ENCODE data around the gene TBXAS1. TPM values are rescaled to one million over a fixed set of nuclear protein-coding genes. Genes with fewer than 3 reads are reported as not detected.
A peak's percentile ranks its signal among the peaks of the same experiment; 100 is the strongest.

The TBXAS1 gene
- total RNA-seq, 2 experiments from 2014 or later = 5.5 to 6.0 TPM

GRCh38 chr7:140035400-140036223 lies 206.5 kb downstream of the TBXAS1 start:
- peaks cover 22% of the 10 kb centered on the region for H3K4me1 ChIP-seq (ENCODE audit: insufficient read depth, low read length)
- POLR2A ChIA-PET = no interaction called here
- Mint-ChIP-seq H3K27ac (no peak overlapping the region), H3K4me1 (ENCODE audit: low read depth) (peaks cover 48% of the 10 kb centered on the region), H3K27me3 (no peaks in the 10 kb centered on the region), H3K4me3 (no peak overlapping the region), H3K36me3 (ENCODE audit: low read depth) (peaks cover 88% of the 10 kb centered on the region), H3K9me3 (no peaks in the 10 kb centered on the region)
- no peak overlapping the region for H3K27ac ChIP-seq (ENCODE audit: low read depth in 1 of 2, low read length in 2 of 2)
- DNase-seq (no peak), ATAC-seq (ENCODE audit: poor library complexity) (no peak)
- no peak overlapping the region for H3K4me3 ChIP-seq (ENCODE audit: low read length)
- H3K9me3 ChIP-seq (ENCODE audit: control insufficient read depth in 1 of 2, insufficient read depth in 1 of 2, low read length in 2 of 2) = no peaks in the 10 kb centered on the region
- H3K36me3 ChIP-seq (ENCODE audit: insufficient read depth, low read length) = peaks cover 58% of the 10 kb centered on the region
- H3K27me3 ChIP-seq (ENCODE audit: control insufficient read depth in 1 of 2, insufficient read depth in 2 of 2, low read length in 2 of 2) = no peaks in the 10 kb centered on the region
- no peak for TF ChIP-seq CTCF (IDR thresholded peaks at IDR 0.05)
- CTCF ChIA-PET = no interaction called here
- intact Hi-C loops (cut with DNase I, micrococcal nuclease) = no loop called here

GRCh38 chr7:140036224-140036962 lies 207.3 kb downstream of the TBXAS1 start:
- Mint-ChIP-seq H3K9me3 (no peaks in the 10 kb centered on the region), H3K4me3 (no peak overlapping the region), H3K4me1 (ENCODE audit: low read depth) (peaks cover 48% of the 10 kb centered on the region), H3K36me3 (ENCODE audit: low read depth) (peaks cover 88% of the 10 kb centered on the region), H3K27me3 (no peaks in the 10 kb centered on the region), H3K27ac (no peak overlapping the region)
- TF ChIP-seq CTCF (IDR thresholded peaks at IDR 0.05) = no peak
- H3K27ac ChIP-seq (ENCODE audit: low read depth in 1 of 2, low read length in 2 of 2) = no peak overlapping the region
- ChIA-PET CTCF (no interaction called here), POLR2A (no interaction called here)
- no peak overlapping the region for H3K4me3 ChIP-seq (ENCODE audit: low read length)
- H3K27me3 ChIP-seq (ENCODE audit: control insufficient read depth in 1 of 2, insufficient read depth in 2 of 2, low read length in 2 of 2) = no peaks in the 10 kb centered on the region
- DNase-seq (peak in 3 of 14 experiments; percentile 16 to 28 (median 19)), ATAC-seq (ENCODE audit: poor library complexity) (peak; percentile 34)
- intact Hi-C loops (cut with DNase I, micrococcal nuclease) = no loop called here
- H3K36me3 ChIP-seq (ENCODE audit: insufficient read depth, low read length) = peaks cover 65% of the 10 kb centered on the region
- no peaks in the 10 kb centered on the region for H3K9me3 ChIP-seq (ENCODE audit: control insufficient read depth in 1 of 2, insufficient read depth in 1 of 2, low read length in 2 of 2)
- peaks cover 22% of the 10 kb centered on the region for H3K4me1 ChIP-seq (ENCODE audit: insufficient read depth, low read length)

GRCh38 chr7:140039066-140039465 lies 210.0 kb downstream of the TBXAS1 start:
- TF ChIP-seq CTCF (IDR thresholded peaks at IDR 0.05) = no peak
- intact Hi-C loops (cut with DNase I, micrococcal nuclease) = no loop called here
- no peak overlapping the region for H3K27ac Mint-ChIP-seq

More at GRCh38 chr7:140039066-140039465, 210.0 kb downstream of the TBXAS1 start:
- H3K36me3 ChIP-seq (ENCODE audit: insufficient read depth, low read length) = peaks cover 70% of the 10 kb centered on the region
- H3K9me3 ChIP-seq (ENCODE audit: control insufficient read depth in 1 of 2, insufficient read depth in 1 of 2, low read length in 2 of 2) = no peaks in the 10 kb centered on the region
- ChIA-PET POLR2A (no interaction called here), CTCF (no interaction called here)
- no peak overlapping the region for H3K4me3 ChIP-seq (ENCODE audit: low read length)
- Mint-ChIP-seq H3K36me3 (ENCODE audit: low read depth) (peaks cover 82% of the 10 kb centered on the region), H3K4me1 (ENCODE audit: low read depth) (peaks cover 35% of the 10 kb centered on the region), H3K9me3 (no peaks in the 10 kb centered on the region), H3K4me3 (no peak overlapping the region), H3K27me3 (no peaks in the 10 kb centered on the region)
- no peak for DNase-seq
- ATAC-seq (ENCODE audit: poor library complexity) = no peak
- no peaks in the 10 kb centered on the region for H3K27me3 ChIP-seq (ENCODE audit: control insufficient read depth in 1 of 2, insufficient read depth in 2 of 2, low read length in 2 of 2)
- H3K27ac ChIP-seq (ENCODE audit: low read depth in 1 of 2, low read length in 2 of 2) = no peak overlapping the region
- H3K4me1 ChIP-seq (ENCODE audit: insufficient read depth, low read length) = peaks cover 18% of the 10 kb centered on the region
